GM18867 (cell line): ENCODE results near the gene TCHHL1.
"Not testable (repeated sequence)": the region's sequence is repeated elsewhere in the genome, so short reads cannot be mapped to it uniquely, and the experiment has no call there.

Source experiments
- ATAC-seq: cut with Tn5 transposase; IDR thresholded peaks from one replicate; pipeline ENCODE4 v1.9.1; 2021; ENCODE audit warnings: mild to moderate bottlenecking, moderate library complexity; ENCODE audit not compliant: unreplicated experiment

TCHHL1 gene

DNA sequence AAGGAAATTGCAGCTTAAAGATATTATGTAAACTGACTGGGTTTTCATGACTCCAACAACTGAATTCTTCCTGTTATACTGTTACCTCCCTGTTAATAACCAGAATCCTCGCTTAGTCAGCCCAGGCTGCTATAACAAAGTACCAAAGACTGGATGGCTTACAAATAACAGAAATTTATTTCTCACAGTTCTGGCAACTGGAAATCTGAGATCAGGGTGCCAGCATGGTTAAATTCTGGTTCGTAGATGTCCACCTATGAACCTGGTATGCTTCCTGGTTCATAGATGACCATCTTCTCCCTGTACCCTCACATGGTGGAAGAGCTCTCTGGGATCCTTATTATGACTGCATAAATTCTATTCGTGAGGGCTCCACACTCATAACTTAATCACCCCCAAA, 8.1 kb upstream of the TCHHL1 start:
- ATAC-seq: no peak

- no peak for ATAC-seq
Measured at GRCh38 chr1:152086760-152087159, 2.1 kb downstream of the TCHHL1 start.

DNA sequence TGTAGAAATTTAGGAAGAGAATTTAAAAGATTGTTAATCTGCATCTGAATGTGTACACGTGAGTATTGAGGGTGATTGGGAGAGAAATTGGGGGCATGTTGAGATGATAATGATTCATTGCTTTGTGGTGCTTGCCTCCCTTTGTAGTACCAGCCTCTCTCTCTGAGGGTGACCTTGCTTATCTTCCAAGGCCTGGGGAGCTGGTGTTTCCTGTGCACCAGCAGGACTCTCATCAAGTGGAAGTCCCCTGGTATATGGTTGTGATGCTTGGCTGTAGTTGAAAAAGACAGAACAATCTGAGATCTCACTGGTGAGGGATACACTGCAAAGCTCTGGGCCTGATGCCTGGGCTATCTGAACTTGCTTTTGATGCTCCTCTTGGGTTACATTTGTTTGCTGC, 4.0 kb downstream of the TCHHL1 start:
- no peak for ATAC-seq

- not testable (repeated sequence) for ATAC-seq
Measured at GRCh38 chr1:152081026-152081425, 7.8 kb downstream of the TCHHL1 start.

GRCh38 chr1:152080494-152080893, 8.4 kb downstream of the TCHHL1 start:
- ATAC-seq: not testable (repeated sequence)

- no peak for ATAC-seq
Measured at GRCh38 chr1:152078831-152079441, 9.9 kb downstream of the TCHHL1 start.

DNA sequence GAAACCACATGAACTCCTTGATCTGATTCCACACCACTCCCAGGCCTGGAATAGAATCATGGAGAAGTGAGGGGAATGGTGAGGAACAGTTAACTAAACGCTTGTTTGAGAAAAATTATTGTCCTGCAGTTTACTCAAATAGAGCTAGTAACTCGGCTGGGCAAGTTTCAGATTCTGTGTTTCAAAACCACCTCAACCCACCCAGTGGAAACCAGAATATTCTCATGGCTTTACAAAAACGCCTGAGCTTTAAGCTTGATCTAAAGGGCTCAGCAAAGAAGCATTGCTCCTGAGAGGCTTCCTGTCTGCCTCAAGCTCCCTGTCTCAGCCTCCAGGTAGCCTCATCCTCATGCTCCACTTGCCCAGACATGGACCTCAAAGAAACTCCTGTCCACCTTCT, 16.6 kb downstream of the TCHHL1 start:
- ATAC-seq: no peak

DNA sequence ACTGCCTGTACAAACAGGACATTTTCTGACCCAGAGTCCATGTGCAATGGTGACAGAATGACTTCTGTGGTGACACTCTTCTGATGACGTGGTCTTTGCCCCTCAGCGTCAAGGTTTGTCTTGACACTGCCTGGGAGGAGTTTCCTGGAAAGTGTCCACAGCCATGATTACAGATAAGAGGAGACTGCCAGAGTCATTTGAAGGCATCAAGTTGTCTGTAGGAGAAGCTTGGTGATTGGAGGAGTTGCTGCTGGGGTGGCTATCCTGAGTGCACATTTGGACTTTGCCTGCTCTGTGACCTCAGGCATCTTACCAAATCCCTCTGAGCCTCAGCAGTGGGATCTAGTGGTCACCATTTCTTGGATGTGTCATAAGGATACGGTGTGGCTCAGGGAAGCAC, 17.7 kb downstream of the TCHHL1 start:
- no peak for ATAC-seq

DNA sequence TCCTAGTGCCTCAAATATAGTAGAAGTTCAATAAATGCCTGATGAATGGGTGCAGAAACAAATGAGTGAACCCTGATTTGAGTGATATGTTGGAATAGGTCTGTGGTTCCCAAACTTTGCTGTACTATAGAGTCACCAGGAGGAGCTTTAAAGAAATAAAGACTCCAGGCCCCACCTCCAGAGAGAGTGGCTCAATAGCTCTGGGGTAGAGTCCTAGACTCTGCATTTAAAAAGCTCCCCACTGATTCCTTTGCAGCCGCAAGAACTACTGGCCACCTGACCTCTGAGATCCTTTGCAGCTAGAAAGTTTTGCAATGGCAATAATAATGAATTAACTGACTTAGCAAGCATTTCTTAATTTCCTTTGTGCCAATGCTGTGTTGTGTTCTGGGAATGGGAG, 20.9 kb downstream of the TCHHL1 start:
- ATAC-seq: no peak

DNA sequence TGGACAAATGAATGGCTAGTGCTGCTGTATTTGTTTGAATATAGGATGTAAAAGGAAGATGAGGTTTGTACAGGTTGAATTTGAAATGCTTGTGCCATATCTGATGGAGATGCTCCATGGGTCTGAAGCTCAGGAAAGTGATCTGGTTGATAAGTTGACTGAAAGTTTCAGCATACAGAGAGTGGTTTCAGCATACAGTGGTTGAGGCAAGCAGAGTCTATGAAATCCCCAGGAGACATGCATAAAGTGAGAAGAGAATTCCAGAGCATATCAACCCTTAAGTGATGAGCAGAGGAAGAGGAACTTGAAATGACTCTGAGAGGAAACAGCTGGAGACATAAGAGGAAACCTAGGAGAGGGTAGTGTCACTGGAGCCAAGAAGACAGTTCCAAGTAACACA, 21.7 kb downstream of the TCHHL1 start:
- no peak for ATAC-seq

DNA sequence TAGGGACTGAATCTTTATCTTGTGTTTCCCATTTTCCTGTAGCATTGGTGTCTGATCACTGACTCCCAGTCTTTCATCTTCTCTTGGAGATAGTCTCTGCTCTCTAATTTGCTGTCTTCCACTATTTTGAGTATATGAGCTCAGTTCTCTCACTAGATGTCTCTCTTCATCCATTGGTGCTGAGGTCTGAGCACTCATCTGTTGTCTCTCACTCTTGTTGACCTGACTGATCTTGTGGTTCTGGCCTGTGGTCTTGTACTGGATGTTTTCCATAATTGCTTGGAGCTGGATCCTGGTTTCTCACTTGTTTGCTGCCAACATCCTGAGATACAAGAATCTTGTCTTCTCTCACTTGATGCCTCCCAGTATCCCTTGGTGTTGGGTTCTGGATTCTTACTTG, 26.9 kb downstream of the TCHHL1 start:
- ATAC-seq: no peak

DNA sequence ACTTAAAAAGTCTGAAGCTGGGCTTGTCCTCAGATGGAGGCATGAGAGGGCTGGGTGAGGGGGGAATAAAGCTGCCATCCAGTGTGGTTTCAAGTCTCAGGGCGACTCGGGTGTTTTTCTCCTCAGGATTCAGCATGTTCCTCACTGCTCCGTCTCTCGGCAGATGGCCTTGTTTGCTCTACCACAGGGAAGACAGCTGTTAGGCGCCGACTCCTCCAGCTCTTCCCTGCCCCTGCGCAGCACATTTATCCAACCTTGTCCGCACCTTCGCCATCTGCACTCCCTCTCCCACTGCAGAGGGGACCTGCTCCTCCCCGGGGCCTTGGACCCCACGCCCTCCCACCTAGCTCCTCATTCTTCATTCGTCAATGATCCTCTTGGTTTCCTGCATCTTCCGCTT, 35.5 kb downstream of the TCHHL1 start:
- no peak for ATAC-seq

- ATAC-seq: peak; percentile 25
Measured at GRCh38 chr1:152052606-152053005, 36.3 kb downstream of the TCHHL1 start.

- no peak for ATAC-seq
Measured at GRCh38 chr1:152050886-152051675, 37.8 kb downstream of the TCHHL1 start.

GRCh38 chr1:152049291-152050083, 39.4 kb downstream of the TCHHL1 start:
- no peak for ATAC-seq

DNA sequence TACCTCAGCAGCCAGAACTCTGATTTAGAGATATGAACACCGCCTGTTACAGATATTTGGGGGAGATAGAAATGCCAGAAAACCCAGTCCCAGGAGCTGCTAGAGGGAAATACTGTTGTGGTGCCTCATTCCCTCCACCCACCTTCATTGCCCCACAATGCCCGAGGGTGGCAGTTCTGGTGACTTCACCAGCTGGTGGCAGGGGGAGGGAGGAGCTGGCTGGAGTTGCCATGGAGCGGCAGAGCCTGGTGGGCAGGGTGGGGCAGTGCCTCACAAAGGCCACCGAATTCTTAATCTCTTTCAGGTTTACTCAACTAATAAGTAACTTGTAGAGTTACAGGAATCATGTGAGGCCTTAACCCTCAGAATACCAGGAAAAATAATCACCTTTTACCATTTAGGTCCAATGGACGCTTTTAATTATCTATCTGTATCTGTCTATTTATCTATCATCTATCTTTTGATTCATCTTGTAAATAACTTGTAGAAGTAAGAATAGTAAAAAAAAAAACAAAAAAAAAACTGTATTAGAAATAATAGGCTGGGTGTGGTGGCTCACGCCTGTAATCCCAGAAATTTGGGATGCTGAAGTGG, 40.4 kb downstream of the TCHHL1 start:
- ATAC-seq: peak; percentile 13

DNA sequence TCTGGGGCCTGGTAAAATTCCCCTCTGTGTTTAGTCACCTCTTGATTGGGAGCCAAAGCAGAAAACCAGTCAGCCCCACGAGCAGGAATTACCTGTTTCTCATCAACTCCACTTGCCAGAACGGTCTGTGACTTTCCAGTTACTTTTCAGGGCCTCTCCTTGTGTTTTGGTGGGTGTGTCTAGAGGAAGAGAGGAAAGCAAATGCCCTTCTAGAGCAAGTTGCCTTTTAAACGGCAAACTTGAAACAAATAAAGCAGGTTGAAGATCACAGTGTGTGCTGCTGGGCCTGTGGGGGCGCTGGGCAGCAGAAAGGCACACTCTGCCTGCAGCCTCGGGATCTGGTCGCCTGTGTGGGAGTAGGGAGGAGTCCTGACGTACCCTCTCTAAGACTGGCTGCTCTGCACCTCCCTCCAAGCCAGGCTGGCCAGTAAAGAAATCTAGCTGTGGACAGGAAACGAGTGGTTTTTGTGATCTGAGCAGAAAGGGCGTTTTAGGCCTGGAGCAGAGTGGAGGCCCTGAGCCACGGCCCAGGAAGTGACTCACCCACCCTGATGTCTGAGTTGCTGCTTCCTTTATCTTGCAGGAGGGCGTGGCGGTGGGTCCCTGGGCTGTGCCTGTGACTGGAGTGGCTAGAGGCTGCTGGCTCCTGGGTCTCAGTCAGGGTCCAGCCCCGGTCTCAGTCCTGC, 41.0 kb downstream of the TCHHL1 start:
- ATAC-seq: peak; percentile 92

GRCh38 chr1:152047413-152047729, 41.5 kb downstream of the TCHHL1 start:
- ATAC-seq: no peak

- ATAC-seq: no peak
Measured at GRCh38 chr1:152044386-152044785, 44.5 kb downstream of the TCHHL1 start.

DNA sequence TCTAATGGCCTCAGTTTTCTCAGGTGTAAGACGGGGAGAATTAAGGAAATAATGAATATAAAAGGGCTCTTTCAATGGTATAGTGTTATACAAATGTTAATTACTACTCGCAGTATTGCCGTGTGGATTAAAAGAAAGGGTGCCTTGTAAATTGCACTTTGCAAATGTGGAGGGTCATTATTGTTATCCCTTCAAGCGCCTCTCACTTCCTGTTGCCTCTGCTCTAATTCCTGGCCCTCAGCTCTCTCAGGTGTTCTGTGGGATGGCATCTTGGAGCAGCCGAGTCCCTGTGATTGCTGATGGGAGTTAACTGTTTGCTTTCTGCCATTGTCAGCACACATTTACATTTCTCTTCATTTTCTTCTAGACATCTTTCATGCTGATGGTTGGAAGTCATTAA, 45.0 kb downstream of the TCHHL1 start:
- no peak for ATAC-seq

- ATAC-seq: no peak
Measured at GRCh38 chr1:152042030-152042429, 46.8 kb downstream of the TCHHL1 start.
